Right atrium auricular region (tissue), 2 donors: ENCODE measurements around the gene TMEM223. TPM values are rescaled to one million over a fixed set of nuclear protein-coding genes. Genes with fewer than 3 reads are reported as not detected.

ENCODE experiments used
- DNase-seq: peaks from one replicate; pipeline ENCODE4 v3.0.0-alpha.2; 2019; ENCODE audit warnings: low spot score
- H3K27ac ChIP-seq, 2 donors: fragments of 200-600 bp; sonication (generic); 1 replicate in 1 of 2; 2 replicates in 1 of 2; pipeline ENCODE4 v1.5.1; 2016 to 2019
- H3K27me3 ChIP-seq, 2 donors: fragments of 200-600 bp; sonication (generic); one replicate each; pipeline versions ENCODE4 v1.5.1 to v1.6.0; 2017 to 2019
- H3K36me3 ChIP-seq: fragments of 200-600 bp; sonication (generic); one replicate; pipeline ENCODE4 v1.5.1; 2016
- H3K4me1 ChIP-seq, 2 donors: fragments of 200-600 bp; sonication (generic); one replicate each; pipeline versions ENCODE4 v1.5.1 to v1.6.0; 2017 to 2019
- H3K4me3 ChIP-seq, 2 donors: fragments of 200-600 bp; sonication (generic); 1 replicate in 1 of 2; 2 replicates in 1 of 2; pipeline ENCODE4 v1.5.1; 2017 to 2019; ENCODE audit warnings: mild to moderate bottlenecking in 1 of 2, moderate library complexity in 1 of 2
- H3K9me3 ChIP-seq, 2 donors: fragments of 200-600 bp; sonication (generic); one replicate each; pipeline ENCODE4 v1.5.1; 2019
- CTCF ChIP-seq, 2 donors: fragments of 200-600 bp; sonication (generic); IDR thresholded peaks; one replicate each; pipeline ENCODE4 v1.5.1; 2019; ENCODE audit warnings: antibody characterized with exemption in 2 of 2
- total RNA-seq, 2 donors: library from RNA; depleted of rRNA; stranded (reverse); fragments of >200 nt; gene quantifications; one replicate each; pipeline ENCODE4 v1.1.0, GENCODE V29; 2016

Gene TMEM223
- total RNA-seq, 2 donors from 2014 or later, result 27.7 TPM

GRCh38 chr11:62804310-62805075 is 12.7 kb upstream of the TMEM223 start:
- peak overlapping the region; percentile 72 to 87 for H3K4me3 ChIP-seq
- peaks cover 39% of the 10 kb centered on the region for H3K36me3 ChIP-seq
- H3K9me3 ChIP-seq, result no peaks in the 10 kb centered on the region
- peak overlapping the region; percentile 91 to 93 for H3K27ac ChIP-seq
- DNase-seq, result peak; percentile 65
- H3K27me3 ChIP-seq, result no peaks in the 10 kb centered on the region
- peaks cover 0 to 33% of the 10 kb centered on the region in 2 donors for H3K4me1 ChIP-seq
- no peak for TF ChIP-seq CTCF (IDR thresholded peaks at IDR 0.05)

- Histone ChIP-seq H3K4me3 (no peak overlapping the region), H3K9me3 (no peaks in the 10 kb centered on the region), H3K27me3 (no peaks in the 10 kb centered on the region), H3K27ac (no peak overlapping the region), H3K36me3 (peaks cover 73% of the 10 kb centered on the region), H3K4me1 (peaks cover 0 to 23% of the 10 kb centered on the region in 2 donors)
- TF ChIP-seq CTCF (IDR thresholded peaks at IDR 0.05), result no peak
- no peak for DNase-seq
Observed at GRCh38 chr11:62801071-62801470, 9.3 kb upstream of the TMEM223 start.

- no peak overlapping the region for H3K27ac ChIP-seq
- peaks cover 0 to 17% of the 10 kb centered on the region in 2 donors for H3K4me1 ChIP-seq
- H3K27me3 ChIP-seq, result no peaks in the 10 kb centered on the region
- no peaks in the 10 kb centered on the region for H3K9me3 ChIP-seq
- no peak for TF ChIP-seq CTCF (IDR thresholded peaks at IDR 0.05)
- H3K36me3 ChIP-seq, result peaks cover 89% of the 10 kb centered on the region
- no peak overlapping the region for H3K4me3 ChIP-seq
- DNase-seq, result no peak
Observed at GRCh38 chr11:62799486-62799885, 7.7 kb upstream of the TMEM223 start.

GRCh38 chr11:62796281-62796680 is 4.5 kb upstream of the TMEM223 start:
- H3K4me3 ChIP-seq, result no peak overlapping the region
- peaks cover 0 to 10% of the 10 kb centered on the region in 2 donors for H3K4me1 ChIP-seq
- no peak for DNase-seq
- no peaks in the 10 kb centered on the region for H3K9me3 ChIP-seq
- H3K36me3 ChIP-seq, result peaks cover 93% of the 10 kb centered on the region
- no peaks in the 10 kb centered on the region for H3K27me3 ChIP-seq
- no peak overlapping the region for H3K27ac ChIP-seq
- TF ChIP-seq CTCF (IDR thresholded peaks at IDR 0.05), result no peak

GRCh38 chr11:62794201-62794775 is 2.5 kb upstream of the TMEM223 start:
- Histone ChIP-seq H3K27ac (no peak overlapping the region), H3K4me1 (peaks cover 0 to 21% of the 10 kb centered on the region in 2 donors), H3K27me3 (no peaks in the 10 kb centered on the region), H3K36me3 (peaks cover 77% of the 10 kb centered on the region), H3K4me3 (no peak overlapping the region), H3K9me3 (no peaks in the 10 kb centered on the region)
- no peak for TF ChIP-seq CTCF (IDR thresholded peaks at IDR 0.05)
- DNase-seq, result no peak
